ENCODE data around the gene NRCAM.
A peak's percentile ranks its signal among the peaks of the same experiment; 100 is the strongest.

The NRCAM gene

DNA sequence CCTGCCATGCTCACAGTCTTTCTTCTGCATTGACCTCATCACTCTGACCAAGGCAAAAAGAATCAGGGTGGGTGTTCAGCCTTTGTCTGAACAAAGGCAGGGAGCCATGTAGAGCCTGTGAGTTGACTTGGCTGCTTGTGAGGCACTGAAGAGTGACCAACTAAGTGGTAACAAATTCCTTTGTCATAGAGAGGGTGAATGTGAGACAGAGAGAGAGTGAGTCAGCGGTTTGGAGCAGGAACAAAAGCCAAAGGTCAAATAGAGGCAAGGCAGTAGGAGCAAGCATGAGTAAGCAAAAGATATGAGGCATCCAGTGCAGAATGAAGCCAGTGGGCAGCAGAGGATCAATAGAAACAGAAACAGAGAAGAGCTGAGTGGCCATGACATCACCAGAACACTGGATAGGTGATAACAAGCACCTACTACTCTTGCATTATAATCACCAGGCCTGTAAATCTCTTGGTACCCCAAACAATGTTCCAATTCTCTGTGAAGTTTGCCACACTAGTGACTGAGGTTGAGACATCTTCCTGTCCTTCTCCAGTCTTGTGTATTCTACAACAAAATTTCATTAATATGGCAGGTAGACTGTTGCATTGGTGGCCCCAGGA, 209.9 kb downstream of the NRCAM start:
- peak; percentile 83 for DNase-seq (ENCODE audit: low spot score)

DNA sequence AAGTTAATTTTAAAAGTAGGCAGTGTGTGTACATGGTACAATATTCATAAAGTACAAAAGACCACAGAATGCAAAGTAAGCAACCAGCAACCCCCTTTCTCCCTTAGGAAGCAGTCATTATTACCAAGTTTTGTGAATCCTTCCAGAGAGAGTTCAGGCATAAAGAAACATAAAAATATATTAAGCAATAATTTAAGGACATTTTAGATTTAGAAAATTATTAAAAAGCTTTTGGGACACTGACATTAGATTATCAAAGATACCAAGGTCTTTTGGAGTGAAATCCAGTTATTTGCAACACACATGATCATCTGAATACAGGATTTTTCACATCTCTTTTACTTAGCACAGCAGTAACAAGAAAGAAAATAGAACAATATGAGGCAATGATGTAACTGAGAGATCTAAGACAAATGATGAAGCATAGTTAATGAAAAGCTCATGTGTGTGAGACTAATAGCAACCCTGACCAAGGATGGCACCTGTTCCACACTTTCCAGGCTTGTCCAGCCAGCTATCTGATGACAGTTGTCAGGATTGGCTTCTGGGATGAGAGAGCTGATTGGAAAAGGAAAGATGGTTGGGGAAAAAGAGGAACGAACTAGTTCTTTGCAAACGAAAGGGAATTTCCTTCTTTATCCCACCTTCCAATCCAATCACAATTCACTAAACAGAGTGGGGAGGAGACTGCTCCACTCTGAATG, 210.6 kb downstream of the NRCAM start:
- no peak for DNase-seq (ENCODE audit: low spot score)

DNA sequence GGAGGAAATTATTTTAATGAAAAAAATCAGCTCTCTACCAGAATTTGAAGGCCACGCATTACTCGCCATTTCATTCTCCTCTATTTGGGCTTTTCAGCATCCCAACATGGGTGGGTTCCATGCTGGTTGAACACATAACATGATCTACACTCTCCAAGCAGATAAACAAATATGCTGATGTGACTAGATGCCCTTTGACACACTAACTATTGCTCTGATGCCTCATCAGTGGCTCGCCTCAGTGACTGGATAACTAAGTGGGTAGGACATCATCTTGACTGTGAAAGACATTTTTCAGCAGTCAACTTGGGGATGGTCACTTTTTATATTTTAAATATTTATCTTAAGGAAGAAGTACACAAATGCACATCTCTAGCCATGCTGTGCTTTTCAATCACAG, 212.1 kb downstream of the NRCAM start:
- no peak for DNase-seq (ENCODE audit: low spot score)

DNA sequence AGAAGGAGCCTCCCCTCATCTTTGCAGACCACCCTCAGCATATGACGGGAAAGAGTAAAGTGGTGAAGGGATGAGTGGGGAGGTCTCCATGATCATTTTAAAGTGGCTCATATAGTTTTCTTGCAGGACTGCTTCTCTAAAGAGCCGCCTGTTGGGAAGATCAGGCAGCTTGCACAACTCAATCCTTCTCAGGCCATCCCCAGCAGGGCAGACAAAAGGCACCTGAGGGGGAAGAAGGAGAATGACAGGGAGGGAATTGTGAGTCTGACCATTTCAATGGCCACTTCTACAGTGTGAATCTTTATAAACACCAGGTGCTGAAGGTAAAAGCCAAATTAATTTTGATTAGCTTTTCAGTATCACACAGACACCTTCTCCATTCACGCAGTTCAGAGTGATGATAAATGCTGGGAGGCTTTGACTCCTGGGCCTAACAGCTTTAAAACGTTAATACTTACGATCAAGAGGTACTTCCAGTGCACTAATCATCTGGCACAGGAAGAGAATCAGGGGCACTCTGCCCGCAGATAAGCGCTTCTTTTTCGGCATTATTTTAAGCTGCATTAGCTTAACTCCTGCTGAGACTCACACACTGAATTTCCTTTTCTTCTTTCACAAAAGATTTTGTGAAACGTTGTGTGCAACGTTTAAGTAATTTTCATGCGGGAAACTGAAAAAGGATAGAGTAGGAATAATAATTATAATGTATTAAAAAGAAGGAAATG, 216.6 kb downstream of the NRCAM start:
- DNase-seq (ENCODE audit: low spot score): no peak

DNA sequence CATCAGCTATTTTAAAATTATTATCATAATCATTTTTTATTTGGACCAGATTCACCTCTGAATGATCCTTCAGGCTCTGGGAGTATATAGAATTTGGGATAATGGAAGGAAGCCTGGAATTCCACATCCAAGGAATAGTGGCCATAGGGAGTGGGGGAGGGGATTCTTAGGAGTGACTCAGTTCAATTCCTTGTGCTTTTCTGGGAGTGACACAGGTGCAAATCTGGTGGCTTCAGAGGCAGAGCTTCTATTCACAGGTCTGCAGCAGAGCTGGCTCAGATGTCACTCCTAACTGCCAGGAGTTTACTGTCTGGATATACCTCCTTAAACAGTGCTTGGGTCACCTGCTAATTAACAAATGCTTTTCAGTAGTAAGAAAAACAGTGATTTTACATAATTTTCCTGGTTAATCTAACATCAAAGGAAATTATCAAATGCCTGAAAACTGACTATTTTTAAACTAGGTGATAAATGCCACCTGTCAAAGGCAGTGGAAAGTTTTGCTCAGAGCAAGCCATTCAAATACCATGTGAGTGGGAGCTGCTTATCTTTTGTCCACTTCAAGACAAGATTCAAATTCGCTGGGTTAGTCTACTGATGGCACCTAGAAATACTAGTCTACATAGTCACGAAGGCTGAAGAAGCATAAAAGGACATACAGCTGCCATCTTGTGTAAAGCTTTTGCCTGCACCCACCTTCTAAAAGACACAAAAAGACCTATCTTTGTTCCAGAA, 219.4 kb downstream of the NRCAM start:
- no peak for DNase-seq (ENCODE audit: low spot score)

DNA sequence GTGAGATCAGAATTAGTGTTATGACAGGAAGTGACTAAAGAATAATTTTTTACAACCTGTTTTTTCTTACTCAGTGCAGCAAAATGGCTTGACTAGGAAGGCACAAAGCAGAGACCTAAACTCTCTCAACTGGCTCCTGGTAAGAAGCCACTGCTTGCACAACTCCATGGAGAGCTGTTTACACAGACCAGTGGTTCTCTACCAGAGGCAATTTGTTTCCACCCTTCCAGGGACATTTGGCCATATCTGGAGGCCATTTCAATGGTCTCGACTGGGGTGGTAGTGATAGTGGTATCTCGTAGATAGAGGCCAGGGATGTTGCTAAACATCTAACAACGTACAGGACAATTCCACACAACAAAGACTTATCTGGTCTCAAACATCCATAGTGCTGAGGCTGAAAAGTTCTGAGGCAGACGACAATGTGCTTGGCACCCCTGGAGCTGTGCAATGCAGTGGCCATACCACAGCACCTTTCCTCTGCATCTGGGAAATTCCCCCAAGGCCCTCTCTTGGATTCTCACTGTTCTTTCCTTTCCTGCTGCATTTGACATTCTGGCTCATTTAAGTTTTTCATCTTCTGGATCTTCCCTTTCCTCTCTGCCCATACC, 220.7 kb downstream of the NRCAM start:
- DNase-seq (ENCODE audit: low spot score): no peak

DNA sequence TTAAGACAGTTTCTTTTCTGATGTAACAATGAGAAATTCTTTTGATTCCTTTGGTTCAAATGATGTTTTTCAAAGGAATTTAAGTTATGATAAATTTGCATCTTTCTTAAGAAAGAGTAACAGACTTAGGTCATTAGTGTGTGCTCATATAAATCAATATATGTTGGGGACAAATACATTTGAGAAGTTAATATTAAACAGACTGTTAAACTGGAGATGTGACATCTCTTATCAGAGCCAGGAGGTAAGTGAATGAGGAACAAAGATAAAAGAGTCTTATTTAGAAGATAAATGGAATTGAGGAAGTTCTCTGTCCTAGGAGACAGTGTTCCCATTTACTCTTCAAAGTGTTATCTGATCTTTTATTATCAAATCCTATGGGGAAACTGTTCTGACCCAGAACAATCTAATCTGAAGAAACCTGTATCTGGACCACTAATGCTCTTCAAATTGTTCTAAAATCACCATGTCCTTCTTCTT, 221.2 kb downstream of the NRCAM start:
- no peak for DNase-seq (ENCODE audit: low spot score)

DNA sequence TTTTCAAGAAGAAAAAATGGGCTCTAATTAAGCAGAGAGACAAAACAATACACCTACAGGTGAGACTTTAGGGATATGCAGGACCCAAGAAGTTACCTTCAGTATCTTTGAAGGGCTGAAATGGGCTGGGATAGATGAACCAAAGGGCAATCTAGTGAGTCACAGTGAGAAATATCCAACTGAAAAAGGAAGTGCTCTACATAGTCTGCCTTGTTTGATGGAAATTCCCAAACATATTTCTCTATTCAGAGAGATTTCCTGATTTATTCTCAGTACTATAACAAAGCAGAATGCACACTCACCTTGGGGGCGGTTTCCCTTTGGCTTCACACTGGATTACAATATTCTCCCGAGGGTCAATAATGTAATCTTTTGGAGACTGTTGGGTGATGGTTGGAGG, 222.0 kb downstream of the NRCAM start:
- DNase-seq (ENCODE audit: low spot score): no peak

DNA sequence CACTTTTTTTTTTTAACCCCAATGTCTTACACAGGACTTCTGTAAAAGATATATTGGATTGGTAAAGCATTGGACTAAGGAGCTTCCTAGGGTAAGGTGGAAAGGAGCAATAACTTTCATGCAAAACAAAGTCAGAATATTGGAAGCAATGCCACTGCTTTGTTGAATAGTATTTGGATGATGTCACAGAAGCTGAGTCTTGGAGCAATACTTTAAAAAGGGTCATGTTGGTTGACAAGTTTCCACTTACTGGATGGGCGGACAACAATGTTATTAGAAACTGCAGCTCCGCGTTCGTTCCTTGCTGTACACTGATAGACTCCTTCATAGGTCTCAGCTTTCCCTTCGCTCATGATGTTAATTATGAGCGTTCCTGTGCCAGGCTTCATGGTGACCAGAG, 224.2 kb downstream of the NRCAM start:
- no peak for DNase-seq (ENCODE audit: low spot score)

DNA sequence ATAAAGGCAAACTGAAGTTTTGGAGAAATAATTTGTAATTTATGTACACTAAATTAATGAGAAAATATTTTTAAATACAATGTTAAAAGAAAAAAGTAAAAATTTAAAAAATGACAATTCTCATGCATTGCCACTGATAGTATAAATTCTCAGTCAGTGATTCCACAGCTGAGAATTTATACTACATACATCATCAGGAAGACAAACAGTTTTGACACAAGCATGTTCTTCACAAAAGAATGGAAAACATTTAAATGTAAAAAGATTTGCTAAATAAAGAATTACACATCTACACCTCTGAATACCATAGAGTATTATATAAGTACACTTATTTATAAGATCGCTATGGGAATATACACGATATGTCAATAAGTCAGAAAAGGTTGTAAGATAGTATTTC, 225.0 kb downstream of the NRCAM start:
- DNase-seq (ENCODE audit: low spot score): no peak

DNA sequence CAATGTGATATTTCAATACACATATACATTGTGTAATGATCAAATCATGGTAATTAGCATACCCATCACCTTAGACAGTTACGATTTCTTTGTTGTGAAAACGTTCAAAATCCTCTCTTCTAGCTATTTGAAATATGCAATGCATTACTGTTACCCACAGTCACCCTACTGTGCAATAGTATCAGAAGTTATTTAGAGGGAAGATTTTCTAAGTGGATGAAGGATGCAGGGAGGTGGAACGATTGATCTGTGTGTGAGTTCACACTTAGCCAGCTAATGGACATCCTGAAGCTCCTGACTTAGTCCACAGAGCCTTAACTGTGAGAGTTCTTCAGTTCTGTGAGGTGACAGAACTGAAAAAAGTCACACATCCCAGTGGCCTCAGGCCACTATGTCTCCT, 228.9 kb downstream of the NRCAM start:
- no peak for DNase-seq (ENCODE audit: low spot score)

DNA sequence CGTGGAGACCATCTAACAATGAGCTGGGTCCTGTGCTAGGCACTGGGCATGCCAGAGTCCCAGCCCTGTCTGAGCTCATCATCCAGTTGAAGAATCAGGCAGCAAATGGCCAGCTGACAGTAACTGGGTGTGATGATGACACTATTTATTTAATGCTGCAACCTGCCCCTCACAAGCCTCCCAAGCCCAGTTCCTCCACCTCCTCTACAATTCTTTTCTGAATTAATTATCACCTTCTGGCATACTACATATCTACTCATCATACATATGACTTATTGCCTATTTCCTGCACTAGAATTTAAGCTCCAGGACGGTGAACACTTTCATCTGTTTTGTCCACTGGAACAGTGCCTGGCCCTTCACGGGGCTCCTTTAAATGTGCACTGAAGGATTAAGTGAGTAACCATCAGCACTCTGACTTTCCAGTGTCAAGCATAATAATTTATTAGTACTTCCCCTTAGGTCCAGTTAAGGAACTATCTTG, 229.4 kb downstream of the NRCAM start:
- DNase-seq (ENCODE audit: low spot score): no peak

DNA sequence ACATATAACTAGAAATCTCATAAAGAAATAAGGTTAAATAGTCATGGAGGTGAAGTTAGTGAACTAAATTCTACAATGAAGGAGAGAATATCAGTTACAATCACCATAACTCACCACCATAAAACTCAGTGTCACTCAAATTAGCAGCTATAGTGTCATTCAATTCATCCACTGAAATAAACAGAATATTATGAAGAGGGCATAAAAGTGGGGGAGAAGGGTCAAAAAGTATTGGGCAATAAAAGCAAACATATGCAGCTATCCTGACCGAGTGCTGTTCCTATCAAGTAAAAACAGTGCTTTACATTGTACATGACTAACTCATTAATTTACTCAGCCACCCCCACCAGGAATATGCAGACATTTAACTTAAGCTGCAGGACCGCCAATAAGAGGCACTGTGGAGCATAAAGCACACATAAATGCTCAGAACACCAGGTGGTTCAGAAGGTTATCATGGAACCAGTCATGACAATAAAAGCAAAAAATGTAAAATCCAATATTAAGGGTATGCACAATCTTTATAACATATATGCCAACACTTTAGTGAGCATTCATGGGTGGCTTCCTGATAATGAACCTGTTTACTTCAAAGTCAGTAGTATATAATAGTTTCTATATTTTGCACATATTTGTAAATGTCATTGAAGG, 230.6 kb downstream of the NRCAM start:
- DNase-seq (ENCODE audit: low spot score): no peak

DNA sequence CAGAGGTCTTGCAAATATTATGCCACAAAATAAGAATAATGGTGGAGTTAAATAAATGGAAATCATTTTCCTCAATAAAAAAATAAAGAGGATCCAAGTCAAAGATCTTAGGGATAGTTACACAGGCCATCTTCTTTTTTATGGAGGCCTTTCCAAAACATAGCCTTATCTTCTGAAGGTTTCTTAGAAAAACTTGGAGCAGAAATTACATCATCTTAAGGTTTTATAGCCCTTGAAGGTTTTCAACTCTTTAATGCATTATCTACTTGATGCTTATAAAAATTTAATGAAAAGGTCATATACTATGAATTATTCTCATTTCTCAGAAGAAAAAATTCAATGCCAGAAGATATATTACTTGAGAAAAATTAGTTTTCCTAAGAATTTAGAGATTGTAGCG, 231.8 kb downstream of the NRCAM start:
- no peak for DNase-seq (ENCODE audit: low spot score)

DNA sequence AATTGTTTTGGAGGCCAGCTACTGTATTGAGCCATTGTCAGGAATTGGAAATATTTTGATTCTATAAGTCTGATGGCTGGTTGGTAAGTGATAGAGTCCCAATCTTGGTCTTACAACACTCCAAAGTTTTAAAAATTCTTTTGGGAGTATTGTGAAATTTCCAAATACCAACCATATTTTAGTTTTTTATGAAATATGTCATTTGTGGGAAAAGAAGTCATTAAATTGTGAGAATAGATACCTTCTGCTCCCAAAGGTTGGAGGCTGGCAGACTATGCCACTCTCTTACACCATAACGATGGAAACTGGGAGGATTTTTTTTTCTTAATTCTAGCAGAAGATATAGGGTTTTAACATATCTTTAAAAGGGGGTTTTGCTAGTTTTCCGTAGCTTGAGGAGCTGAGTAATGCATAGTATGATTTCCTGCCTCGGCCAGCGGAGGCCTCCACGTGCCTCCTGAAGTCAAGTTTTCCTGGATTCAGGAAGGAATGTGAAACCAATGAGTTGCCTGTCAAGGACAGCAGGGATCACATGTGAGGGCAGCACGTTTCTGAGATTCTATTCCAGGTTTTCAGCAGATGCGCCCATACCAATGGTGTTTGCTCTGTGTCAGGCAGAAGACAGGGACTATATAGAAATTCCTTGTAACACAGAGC, 233.9 kb downstream of the NRCAM start:
- no peak for DNase-seq (ENCODE audit: low spot score)

DNA sequence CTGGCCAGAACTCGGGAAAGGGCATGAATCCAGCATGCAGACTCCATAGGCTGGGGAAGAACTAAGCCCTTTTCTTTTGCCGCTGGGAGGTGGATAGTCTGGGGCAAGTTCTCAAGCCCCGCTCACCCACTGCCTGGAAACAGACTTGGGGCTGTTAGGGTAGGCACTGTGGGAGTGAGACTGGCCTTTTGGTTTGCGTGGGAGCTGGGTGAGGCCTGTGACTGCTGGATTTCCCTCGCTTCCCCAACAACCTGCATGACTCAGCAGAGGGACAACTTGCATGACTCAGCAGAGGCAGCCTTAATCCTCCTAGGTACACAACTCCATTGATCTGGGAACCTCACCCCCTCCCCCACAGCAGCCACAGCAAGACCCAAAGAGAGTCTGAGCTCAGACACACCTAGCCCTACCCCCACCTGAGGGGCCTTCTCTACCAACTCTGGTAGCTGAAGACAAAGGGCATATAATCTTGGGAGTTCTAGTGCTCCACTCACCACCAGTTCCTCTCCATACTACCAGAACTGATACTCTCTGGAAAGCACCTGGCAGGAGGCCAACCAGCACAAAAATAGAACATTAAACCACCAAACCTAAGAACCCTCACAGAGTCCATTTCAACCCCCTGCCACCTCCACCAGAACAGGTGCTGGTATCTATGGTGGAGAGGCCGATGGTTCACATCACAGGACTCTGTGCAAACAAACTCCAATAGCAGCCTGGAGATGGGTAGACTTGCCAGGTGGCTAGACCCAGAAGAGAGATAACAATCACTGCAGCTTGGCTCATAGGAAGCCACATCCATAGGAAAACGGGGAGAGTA, 244.6 kb downstream of the NRCAM start:
- peak; percentile 83 for DNase-seq (ENCODE audit: low spot score)

DNA sequence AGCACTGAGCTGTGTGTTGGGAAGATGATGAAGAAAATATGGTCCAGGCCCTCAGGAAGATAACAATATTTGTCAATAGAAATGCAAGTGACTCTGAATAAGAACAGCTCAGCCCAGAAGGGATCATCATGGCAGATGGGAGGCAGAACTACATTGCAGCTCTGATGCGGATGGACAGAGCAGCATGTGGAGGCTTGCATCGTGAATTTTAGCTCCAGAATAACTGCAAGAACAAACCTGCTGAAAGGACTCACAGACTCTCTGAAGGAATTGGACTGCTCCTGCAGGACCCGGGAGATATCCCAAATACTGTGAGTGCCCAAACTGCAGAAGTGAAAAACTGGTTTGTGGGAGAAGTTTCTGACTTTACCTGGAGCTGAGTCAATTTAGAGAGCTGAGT, 245.4 kb downstream of the NRCAM start:
- no peak for DNase-seq (ENCODE audit: low spot score)

DNA sequence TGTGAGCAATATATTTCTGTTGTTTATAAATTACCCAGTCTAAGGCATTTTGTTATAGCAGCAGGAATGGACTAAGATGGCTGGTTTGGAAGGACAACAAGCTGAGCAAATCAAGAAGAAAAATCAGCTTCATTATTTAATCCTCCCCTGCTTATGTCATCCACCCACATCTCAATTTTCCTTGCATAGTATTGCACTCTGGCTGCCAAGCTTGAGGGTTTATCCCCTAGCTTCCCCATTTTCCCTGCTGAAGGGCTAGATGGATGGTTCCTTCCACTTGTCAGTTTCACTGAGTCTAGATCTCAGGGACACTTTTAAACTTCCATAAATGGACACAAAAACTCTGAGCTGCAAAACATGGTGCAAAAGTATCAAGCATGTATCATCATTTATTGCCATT, 250.9 kb downstream of the NRCAM start:
- no peak for DNase-seq (ENCODE audit: low spot score)

DNA sequence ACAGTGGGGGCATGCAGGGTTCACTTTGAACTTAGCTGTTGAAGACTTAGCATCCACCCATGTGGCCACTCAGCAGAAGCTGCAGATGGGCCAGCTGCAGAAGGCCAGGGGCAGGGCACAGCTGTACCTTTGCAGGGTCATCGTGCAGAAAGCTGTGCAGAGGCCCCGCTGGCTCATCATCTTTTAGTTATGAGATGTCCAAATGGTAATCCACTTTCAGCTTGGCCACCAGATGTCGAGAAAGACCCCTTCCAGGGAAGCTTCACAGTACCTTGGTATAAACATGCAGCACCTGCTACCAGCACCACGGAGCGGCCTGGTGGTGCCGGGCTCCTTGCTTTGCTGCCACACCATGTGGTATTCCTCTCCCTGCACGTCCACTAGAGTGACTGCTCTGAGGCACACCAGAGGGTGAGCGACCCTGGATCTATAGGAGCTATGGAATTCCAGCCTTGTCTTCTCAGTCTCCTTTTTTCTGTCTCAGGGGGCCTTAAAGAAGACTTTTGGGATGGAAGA, 251.9 kb downstream of the NRCAM start:
- DNase-seq (ENCODE audit: low spot score): no peak

DNA sequence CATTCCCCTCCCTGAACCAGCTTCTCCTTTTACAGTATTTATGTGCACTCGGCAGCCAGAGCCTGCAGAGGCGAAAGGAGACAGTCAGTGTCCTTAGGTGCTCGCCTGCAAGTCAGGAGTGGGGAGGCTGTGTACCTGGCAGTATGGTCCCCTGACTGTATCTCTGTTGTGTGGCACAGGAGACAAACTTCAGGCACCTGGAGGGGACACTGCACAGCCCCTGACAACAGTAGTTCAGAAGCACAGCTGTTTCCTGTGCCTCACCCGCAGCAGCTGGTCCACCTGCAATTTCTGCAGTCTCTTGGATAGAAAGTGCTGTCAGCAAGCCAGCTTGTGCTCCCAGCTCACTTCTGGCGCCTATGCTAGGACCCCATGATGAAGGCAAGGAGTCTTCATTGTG, 252.7 kb downstream of the NRCAM start:
- DNase-seq (ENCODE audit: low spot score): no peak
